Coronary artery (tissue), 2 donors: ENCODE measurements around the gene MYCBP2.
A peak's percentile ranks its signal among the peaks of the same experiment; 100 is the strongest.

Source experiments
- DNase-seq: peaks from one replicate; pipeline ENCODE4 v3.0.0-alpha.2; 2017; ENCODE audit warnings: low spot score
- H3K27ac ChIP-seq, 2 donors: fragments of 200-600 bp; sonication (generic); one replicate each; pipeline ENCODE4 v1.5.1; 2016 to 2019
- H3K4me3 ChIP-seq: fragments of 200-600 bp; sonication (generic); 2 replicates; pipeline ENCODE4 v1.5.1; 2016; ENCODE audit warnings: mild to moderate bottlenecking, moderate library complexity
- CTCF ChIP-seq: fragments of 200-600 bp; sonication (generic); IDR thresholded peaks from one replicate; pipeline ENCODE4 v1.5.1; 2019; ENCODE audit warnings: antibody characterized with exemption

MYCBP2 gene

GRCh38 chr13:77094773-77095172 is 232.1 kb downstream of the MYCBP2 start:
- no peak for TF ChIP-seq CTCF
- Histone ChIP-seq H3K4me3 (no peak overlapping the region), H3K27ac (no peak overlapping the region)
- DNase-seq = no peak

- DNase-seq = no peak
- Histone ChIP-seq H3K27ac (no peak overlapping the region), H3K4me3 (no peak overlapping the region)
- TF ChIP-seq CTCF = no peak
Observed at GRCh38 chr13:77093735-77094134, 233.2 kb downstream of the MYCBP2 start.

GRCh38 chr13:77084755-77085154 is 242.1 kb downstream of the MYCBP2 start:
- no peak for DNase-seq
- no peak overlapping the region for H3K27ac ChIP-seq
- no peak overlapping the region for H3K4me3 ChIP-seq
- no peak for TF ChIP-seq CTCF

- TF ChIP-seq CTCF = no peak
- DNase-seq = no peak
- no peak overlapping the region for H3K4me3 ChIP-seq
- H3K27ac ChIP-seq = peak overlapping the region; percentile 30 to 66
Observed at GRCh38 chr13:77079902-77080413, 246.9 kb downstream of the MYCBP2 start.

- Histone ChIP-seq H3K4me3 (no peak overlapping the region), H3K27ac (no peak overlapping the region)
- no peak for DNase-seq
- TF ChIP-seq CTCF = no peak
Observed at GRCh38 chr13:77067519-77067918, 259.4 kb downstream of the MYCBP2 start.

- no peak overlapping the region for H3K4me3 ChIP-seq
- no peak for DNase-seq
- H3K27ac ChIP-seq = peak overlapping the region in 1 of 2 donors; percentile 31
- no peak for TF ChIP-seq CTCF
Observed at GRCh38 chr13:77065461-77066147, 261.3 kb downstream of the MYCBP2 start.

GRCh38 chr13:77062097-77062496 is 264.8 kb downstream of the MYCBP2 start:
- no peak for TF ChIP-seq CTCF
- Histone ChIP-seq H3K4me3 (no peak overlapping the region), H3K27ac (no peak overlapping the region)
- DNase-seq = no peak
